HG03575 (cell line): ENCODE measurements around the gene TAC3.
A peak's percentile ranks its signal among the peaks of the same experiment; 100 is the strongest.

ENCODE experiments used
- ATAC-seq: cut with Tn5 transposase; IDR thresholded peaks from one replicate; pipeline ENCODE4 v1.9.1; 2021; ENCODE audit not compliant: unreplicated experiment, insufficient number of reproducible peaks, low FRiP score; ENCODE audit errors: extremely low read depth

Gene TAC3

DNA sequence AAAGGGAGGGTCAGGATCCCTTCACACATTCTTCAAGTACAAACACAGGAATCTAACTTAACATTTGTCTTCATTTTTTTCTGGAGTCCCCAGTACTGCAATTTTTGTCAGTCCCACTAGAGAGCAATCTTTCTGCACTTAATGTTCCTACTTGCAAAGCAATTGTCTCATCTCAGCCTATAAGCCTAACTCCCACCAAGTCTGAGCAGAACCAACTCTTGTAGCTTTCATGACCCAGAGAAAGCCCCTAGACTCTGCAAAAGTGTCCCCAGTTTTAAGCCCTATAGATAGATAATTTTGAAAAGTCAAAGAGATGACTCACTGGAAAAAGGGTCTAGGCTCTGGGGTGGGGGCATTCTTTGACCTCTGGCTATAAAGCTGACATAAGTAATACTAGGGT, 8.2 kb downstream of the TAC3 start:
- ATAC-seq: no peak

DNA sequence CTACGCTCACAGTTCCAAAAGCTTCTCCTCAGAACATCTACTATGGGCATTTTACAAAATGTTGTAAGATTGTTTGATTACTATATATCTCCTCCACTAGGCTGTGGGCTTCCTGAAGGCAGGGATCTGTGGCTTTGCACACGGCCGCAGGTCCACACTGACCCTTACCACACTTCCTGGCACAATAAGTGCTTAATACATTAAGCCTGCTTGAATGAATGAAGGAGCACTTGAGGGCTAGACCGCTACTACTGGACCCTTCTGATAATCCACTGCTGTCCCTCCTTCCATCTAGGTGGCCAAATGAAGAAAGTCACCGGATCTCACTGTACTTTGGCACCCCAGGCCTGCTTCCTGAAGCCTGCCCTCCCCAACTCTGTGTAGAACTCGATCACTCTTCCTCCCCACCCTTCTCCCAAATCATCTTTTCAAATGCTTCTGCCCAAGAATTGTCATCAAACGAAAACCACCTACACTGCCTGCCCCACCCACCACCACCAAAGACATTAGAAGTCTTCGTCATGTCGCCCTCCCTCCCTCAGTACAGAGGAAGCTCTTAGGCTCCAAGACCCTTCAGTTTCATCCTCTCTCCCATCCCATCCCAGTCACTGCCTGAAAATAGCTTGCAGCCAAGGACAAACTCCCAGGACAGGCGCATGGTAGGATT, 9.4 kb downstream of the TAC3 start:
- ATAC-seq: no peak

- ATAC-seq: no peak
Observed at GRCh38 chr12:57005980-57006808, 10.1 kb downstream of the TAC3 start, which contains the start of gene ZBTB39. ZBTB39 (minus strand) TSS chr12:57006546; CDS start chr12:57004917, 1,629 bp downstream.

DNA sequence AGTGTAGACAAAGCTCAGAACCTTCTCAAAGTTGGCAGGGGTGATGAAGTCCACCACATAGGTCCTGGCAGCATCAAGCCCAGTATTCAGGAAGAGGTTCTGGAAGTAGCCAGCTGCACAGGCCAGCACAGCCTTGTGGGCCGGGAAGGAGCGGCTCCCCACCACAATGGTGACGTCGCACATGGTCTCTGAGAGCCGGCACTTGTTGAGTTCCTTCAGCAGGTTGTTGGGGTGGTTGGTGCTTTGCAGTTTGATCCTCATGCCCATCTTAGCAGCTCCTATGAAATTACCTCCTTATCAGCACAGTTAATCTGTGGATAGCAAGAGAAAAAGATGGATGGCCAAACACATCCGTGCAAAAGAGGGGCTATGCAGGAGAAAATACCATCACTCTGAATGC, 11.7 kb downstream of the TAC3 start:
- ATAC-seq: no peak

GRCh38 chr12:57003395-57003794, 12.9 kb downstream of the TAC3 start:
- no peak for ATAC-seq

DNA sequence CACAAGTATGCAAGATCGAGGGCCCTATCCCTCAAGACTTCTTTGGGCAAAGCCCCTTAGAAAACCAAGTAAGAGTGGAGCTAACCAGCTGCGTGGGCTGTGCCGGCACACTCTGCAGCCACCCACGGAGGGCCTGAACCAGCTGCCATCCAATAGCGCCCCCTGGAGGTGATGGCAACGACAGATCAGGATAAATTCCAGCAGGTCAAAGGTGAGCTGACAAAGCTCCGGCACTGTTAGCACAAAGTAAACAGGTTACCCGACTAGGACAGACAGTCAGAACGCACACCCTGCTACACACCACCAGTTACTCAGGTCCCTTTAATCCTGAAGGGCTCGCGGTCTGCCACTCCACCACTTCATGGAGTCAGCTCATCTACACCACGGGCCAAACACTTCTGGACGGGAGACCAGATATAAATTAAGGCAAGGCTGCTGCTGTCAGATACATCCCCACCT, 14.9 kb downstream of the TAC3 start:
- ATAC-seq: no peak

DNA sequence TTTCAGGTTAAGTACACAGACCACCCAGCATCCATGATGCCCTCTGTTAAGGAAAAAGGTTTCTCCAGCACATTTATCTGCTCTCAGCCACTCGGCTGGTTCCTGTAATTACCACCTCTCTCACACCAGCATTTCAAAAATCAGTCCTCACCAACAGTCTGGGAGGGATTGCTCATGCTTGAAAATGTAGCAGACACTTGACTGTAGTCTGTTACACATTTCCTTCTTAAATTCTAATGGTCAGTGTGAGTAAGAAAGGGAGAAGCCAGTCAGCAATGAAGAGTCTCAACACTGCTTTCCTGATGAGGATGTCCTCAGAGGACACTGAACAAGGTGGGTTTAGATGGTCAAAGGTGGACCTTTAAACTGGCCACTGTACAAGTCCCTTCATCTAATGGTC, 15.9 kb downstream of the TAC3 start:
- ATAC-seq: no peak

DNA sequence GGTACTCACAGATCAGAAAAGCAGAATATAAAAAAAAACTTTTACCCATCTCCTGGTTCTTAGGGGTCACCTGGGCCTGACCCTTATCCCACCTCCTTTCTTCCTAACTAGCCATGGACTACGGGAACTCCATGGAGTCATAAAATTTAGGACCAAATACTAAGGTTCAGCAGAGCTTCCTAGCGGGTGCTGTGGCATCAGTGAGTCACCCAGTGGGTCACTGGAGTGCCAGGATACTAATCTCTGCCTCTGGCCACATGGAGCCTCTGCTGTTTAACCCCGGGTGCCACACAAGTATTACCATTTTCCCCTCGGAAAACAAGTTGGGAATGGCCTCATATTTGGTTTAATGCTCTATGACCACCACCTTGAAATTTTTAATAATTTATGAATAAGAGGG, 16.9 kb downstream of the TAC3 start:
- no peak for ATAC-seq

DNA sequence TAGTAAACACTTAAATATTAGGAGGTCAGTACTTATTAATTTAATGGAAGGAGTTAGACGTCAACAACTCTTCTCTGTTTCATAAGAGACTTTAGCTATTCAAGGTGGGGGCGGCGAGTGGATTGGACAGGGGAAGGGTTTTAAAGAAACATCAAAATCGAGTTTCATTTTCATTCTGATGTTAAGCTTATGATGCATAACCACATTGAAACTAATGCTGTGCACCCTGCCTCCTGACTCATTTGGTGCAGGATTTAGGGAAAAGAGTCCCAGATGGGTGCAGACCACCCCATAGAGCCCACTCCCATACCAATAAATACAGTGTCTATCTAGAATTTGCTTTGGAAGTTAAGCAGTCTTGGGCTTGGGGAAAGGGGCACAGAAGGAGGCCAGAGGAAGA, 17.3 kb downstream of the TAC3 start:
- peak; percentile 58 for ATAC-seq

- no peak for ATAC-seq
Observed at GRCh38 chr12:56998316-56998715, 18.0 kb downstream of the TAC3 start.

GRCh38 chr12:56996793-56997545, 19.4 kb downstream of the TAC3 start:
- no peak for ATAC-seq

DNA sequence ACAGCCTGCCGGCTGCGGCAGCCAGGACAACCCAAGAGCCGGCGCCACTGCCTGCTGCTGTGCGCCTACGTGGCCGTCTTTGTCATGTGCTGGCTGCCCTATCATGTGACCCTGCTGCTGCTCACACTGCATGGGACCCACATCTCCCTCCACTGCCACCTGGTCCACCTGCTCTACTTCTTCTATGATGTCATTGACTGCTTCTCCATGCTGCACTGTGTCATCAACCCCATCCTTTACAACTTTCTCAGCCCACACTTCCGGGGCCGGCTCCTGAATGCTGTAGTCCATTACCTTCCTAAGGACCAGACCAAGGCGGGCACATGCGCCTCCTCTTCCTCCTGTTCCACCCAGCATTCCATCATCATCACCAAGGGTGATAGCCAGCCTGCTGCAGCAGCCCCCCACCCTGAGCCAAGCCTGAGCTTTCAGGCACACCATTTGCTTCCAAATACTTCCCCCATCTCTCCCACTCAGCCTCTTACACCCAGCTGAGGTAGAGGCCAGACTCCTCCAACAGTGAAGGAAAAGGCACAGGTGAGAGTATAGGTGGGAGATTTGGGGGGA, 20.3 kb downstream of the TAC3 start:
- no peak for ATAC-seq

DNA sequence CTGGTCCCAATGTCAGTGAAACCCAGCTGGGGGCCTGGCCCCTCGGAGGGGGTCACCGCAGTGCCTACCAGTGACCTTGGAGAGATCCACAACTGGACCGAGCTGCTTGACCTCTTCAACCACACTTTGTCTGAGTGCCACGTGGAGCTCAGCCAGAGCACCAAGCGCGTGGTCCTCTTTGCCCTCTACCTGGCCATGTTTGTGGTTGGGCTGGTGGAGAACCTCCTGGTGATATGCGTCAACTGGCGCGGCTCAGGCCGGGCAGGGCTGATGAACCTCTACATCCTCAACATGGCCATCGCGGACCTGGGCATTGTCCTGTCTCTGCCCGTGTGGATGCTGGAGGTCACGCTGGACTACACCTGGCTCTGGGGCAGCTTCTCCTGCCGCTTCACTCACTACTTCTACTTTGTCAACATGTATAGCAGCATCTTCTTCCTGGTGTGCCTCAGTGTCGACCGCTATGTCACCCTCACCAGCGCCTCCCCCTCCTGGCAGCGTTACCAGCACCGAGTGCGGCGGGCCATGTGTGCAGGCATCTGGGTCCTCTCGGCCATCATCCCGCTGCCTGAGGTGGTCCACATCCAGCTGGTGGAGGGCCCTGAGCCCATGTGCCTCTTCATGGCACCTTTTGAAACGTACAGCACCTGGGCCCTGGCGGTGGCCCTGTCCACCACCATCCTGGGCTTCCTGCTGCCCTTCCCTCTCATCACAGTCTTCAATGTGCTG, 21.0 kb downstream of the TAC3 start:
- no peak for ATAC-seq

DNA sequence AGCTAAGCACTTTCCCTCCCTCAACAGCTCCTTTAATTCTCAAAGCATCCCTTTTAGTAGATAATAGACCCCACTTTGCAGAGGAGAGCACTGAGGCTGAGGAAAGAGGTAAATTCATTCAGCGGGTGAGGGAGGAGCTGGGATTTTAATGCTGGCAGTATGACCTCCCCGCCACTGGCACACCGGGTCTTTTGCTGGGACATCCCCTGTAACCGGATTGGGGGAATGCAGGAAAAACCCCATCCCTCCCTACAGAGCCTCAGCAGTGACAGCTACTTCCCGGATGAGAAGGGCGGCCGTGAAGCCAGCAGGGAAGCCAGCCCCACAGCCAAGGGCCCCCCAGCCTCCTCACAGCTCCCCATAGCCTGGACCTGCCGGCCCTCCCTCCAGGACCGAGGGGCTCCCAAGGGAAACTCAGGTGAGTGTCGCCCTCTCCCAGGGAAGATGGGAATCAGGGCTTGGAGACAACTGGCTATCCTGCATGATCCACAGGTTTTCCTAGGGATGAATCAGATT, 22.0 kb downstream of the TAC3 start:
- no peak for ATAC-seq

DNA sequence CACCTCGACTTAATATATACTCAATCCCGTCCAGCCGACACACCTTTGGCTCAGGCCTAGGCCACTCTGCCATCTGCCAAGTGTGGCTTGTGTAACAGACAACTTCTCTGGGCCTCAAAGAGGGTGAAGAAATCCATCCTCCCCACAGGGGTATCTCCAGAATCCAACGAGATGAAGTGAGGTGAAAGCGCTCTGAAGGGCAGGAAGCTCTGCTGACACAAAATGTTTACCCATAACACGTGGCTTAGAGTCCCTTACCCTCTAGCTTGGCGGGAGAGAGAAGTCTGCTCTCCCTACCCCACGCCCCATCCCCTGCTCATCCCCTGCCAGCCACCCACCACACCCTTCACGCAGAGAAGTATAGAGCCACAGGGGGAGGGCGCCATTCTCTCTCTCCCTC, 23.0 kb downstream of the TAC3 start:
- no peak for ATAC-seq

GRCh38 chr12:56991319-56992246, 24.7 kb downstream of the TAC3 start:
- ATAC-seq: no peak

DNA sequence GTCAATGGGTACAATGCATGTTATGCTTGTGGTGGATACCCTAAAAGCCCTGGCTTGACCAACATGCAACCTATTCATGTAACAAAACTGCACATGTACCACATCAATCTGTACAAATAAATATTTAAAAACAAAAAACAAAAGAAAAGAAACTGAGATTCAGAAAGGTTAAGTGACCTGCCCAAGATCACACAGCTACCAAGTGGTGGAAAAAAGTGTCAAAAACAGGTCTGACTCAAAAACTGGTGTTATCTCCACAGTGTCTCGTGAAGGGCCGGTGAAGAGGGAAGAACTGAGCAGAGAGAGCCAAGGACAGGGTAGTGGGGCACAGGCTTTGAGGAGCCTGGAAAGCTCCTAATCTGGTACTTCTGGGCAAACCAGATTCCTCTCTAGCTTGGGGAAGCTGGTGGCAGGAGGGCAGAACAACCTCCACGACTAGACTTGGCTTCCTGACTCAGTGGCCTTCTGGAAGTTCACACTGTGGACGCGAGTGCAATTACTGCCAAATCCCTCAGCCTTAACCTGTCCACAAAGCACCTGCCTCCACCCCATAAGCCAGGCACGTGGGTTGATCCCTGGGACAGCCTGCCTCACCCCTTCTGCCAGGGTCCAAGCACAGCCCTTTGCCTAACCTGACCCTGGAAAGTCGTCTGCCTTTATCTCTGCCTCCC, 25.5 kb downstream of the TAC3 start:
- no peak for ATAC-seq
